GM12878 (cell line): ENCODE data around the gene BCL2L12. TPM values are rescaled to one million over a fixed set of nuclear protein-coding genes. Genes with fewer than 3 reads are reported as not detected.

Experiments used
- BCL3 ChIP-seq: IDR thresholded peaks from 2 replicates; pipeline ENCODE4 v1.6.1; 2011; ENCODE audit warnings: borderline replicate concordance, low read depth, mild to moderate bottlenecking, moderate library complexity, low read length; ENCODE audit not compliant: insufficient read depth, poor library complexity, severe bottlenecking
- BMI1 ChIP-seq: fragments of 450-650 bp; IDR thresholded peaks from 2 replicates; pipeline ENCODE4 v1.6.1; 2016; ENCODE audit warnings: mild to moderate bottlenecking, moderate library complexity, borderline replicate concordance
- BRCA1 ChIP-seq: IDR thresholded peaks from 2 replicates; pipeline ENCODE4 v1.6.1; 2011; ENCODE audit warnings: low read depth, low read length, improper control_type of control experiment
- CBX5 ChIP-seq: sonication (generic); IDR thresholded peaks from 2 replicates; pipeline ENCODE4 v1.6.1; 2016; ENCODE audit warnings: low read depth, moderate library complexity, mild to moderate bottlenecking, inconsistent platforms
- FOXM1 ChIP-seq: IDR thresholded peaks from 2 replicates; pipeline ENCODE4 v1.6.1; 2012; ENCODE audit warnings: low read depth, mild to moderate bottlenecking, inconsistent platforms, low read length, moderate library complexity
- LARP7 ChIP-seq: fragments of 450-650 bp; IDR thresholded peaks from 2 replicates; pipeline ENCODE4 v1.6.1; 2017; ENCODE audit warnings: mild to moderate bottlenecking
- NFIC ChIP-seq: IDR thresholded peaks from 2 replicates; pipeline ENCODE4 v1.6.1; 2012; ENCODE audit warnings: low read depth, mild to moderate bottlenecking, inconsistent platforms, low read length, moderate library complexity
- PML ChIP-seq: IDR thresholded peaks from 2 replicates; pipeline ENCODE4 v1.6.1; 2012; ENCODE audit warnings: low read length, inconsistent platforms
- POLR2A ChIP-seq: IDR thresholded peaks from 2 replicates; pipeline ENCODE4 v1.6.1; 2011; ENCODE audit warnings: low read depth, mild to moderate bottlenecking, low read length
- RAD51 ChIP-seq: fragments of 450-650 bp; IDR thresholded peaks from 2 replicates; pipeline ENCODE4 v1.6.1; 2016; ENCODE audit warnings: moderate library complexity, mild to moderate bottlenecking, inconsistent platforms
- SIX5 ChIP-seq: IDR thresholded peaks from 2 replicates; pipeline ENCODE4 v1.6.1; 2011; ENCODE audit warnings: mild to moderate bottlenecking, low read depth, low read length, moderate library complexity; ENCODE audit not compliant: severe bottlenecking
- SMAD1 ChIP-seq: fragments of 450-650 bp; IDR thresholded peaks from 2 replicates; pipeline ENCODE4 v1.6.1; 2018; ENCODE audit warnings: mild to moderate bottlenecking, low read depth; ENCODE audit not compliant: partially characterized antibody
- SP1 ChIP-seq: IDR thresholded peaks from one replicate; pipeline ENCODE4 v1.6.1; 2011; ENCODE audit warnings: low read depth, low read length
- STAT1 ChIP-seq: fragments of 450-650 bp; conservative IDR thresholded peaks from 2 replicates; pipeline ENCODE4 v1.6.1; 2014; ENCODE audit warnings: antibody characterized with exemption, mild to moderate bottlenecking
- TAF1 ChIP-seq: IDR thresholded peaks from 2 replicates; pipeline ENCODE4 v1.6.1; 2011; ENCODE audit warnings: mild to moderate bottlenecking, low read depth, low read length, borderline replicate concordance
- ZNF24 ChIP-seq: fragments of 450-650 bp; IDR thresholded peaks from 2 replicates; pipeline ENCODE4 v1.6.1; 2017; ENCODE audit warnings: antibody characterized with exemption, mild to moderate bottlenecking
- ZNF687 ChIP-seq: fragments of 450-650 bp; IDR thresholded peaks from 2 replicates; pipeline ENCODE4 v1.6.1; 2017; ENCODE audit warnings: mild to moderate bottlenecking, moderate library complexity
- polyA plus RNA-seq, 11 experiments: library from polyadenylated mRNA; depleted of rRNA in 4 of 11; unstranded in 6 of 11; stranded (reverse) in 5 of 11; fragments of >200 nt; fragmentation: Nextera tagmentation in 4 of 11; fragmentation: Illumina TruSeq in 1 of 11; extraction: Ambion mirVana in 4 of 11; extraction: Trizol in 1 of 11; gene quantifications; 1 replicate in 1 of 11; 2 replicates in 10 of 11; pipeline versions ENCODE4 v1.2.1 to v1.2.3, GENCODE V29; 2011 to 2016; ENCODE audit warnings: inconsistent platforms in 2 of 11, missing spikeins in 2 of 11, low read depth in 1 of 11
- total RNA-seq, 4 experiments: library from RNA; depleted of rRNA in 3 of 4; stranded (reverse); fragments of >200 nt in 3 of 4; fragmentation: Illumina TruSeq in 1 of 4; extraction: Trizol in 1 of 4; gene quantifications; 2 replicates each; pipeline versions ENCODE4 v1.2.1 to v1.2.3, GENCODE V29; 2013 to 2021
- TF ChIP-seq, protein P1 (sequence below): fragments of 450-650 bp; formaldehyde crosslinking; IDR thresholded peaks from 2 replicates; pipeline ENCODE4 v1.4.0; 2020; ENCODE audit warnings: mild to moderate bottlenecking, moderate library complexity
- TF ChIP-seq, protein P2 (sequence below): IDR thresholded peaks from 2 replicates; pipeline ENCODE4 v1.6.1; 2011; ENCODE audit warnings: low read depth, mild to moderate bottlenecking, low read length, moderate library complexity, borderline replicate concordance; ENCODE audit errors: extremely low read depth
- TF ChIP-seq, protein P3 (sequence below): IDR thresholded peaks from 2 replicates; pipeline ENCODE4 v1.6.1; 2011; ENCODE audit warnings: borderline replicate concordance, low read depth, mild to moderate bottlenecking, moderate library complexity, mixed read lengths, low read length; ENCODE audit not compliant: insufficient read depth; ENCODE audit errors: extremely low read length

The BCL2L12 gene
- total and polyA plus RNA-seq, 10 of the 15 experiments (the other 5 are each of a cell fraction or from before 2014, with no cell fraction given), result 1.8 to 143 (median 50.4) TPM

GRCh38 chr19:49665351-49666119, at the start of gene BCL2L12, which contains the start of gene IRF3 (continued):
- TF ChIP-seq, protein P1, sequence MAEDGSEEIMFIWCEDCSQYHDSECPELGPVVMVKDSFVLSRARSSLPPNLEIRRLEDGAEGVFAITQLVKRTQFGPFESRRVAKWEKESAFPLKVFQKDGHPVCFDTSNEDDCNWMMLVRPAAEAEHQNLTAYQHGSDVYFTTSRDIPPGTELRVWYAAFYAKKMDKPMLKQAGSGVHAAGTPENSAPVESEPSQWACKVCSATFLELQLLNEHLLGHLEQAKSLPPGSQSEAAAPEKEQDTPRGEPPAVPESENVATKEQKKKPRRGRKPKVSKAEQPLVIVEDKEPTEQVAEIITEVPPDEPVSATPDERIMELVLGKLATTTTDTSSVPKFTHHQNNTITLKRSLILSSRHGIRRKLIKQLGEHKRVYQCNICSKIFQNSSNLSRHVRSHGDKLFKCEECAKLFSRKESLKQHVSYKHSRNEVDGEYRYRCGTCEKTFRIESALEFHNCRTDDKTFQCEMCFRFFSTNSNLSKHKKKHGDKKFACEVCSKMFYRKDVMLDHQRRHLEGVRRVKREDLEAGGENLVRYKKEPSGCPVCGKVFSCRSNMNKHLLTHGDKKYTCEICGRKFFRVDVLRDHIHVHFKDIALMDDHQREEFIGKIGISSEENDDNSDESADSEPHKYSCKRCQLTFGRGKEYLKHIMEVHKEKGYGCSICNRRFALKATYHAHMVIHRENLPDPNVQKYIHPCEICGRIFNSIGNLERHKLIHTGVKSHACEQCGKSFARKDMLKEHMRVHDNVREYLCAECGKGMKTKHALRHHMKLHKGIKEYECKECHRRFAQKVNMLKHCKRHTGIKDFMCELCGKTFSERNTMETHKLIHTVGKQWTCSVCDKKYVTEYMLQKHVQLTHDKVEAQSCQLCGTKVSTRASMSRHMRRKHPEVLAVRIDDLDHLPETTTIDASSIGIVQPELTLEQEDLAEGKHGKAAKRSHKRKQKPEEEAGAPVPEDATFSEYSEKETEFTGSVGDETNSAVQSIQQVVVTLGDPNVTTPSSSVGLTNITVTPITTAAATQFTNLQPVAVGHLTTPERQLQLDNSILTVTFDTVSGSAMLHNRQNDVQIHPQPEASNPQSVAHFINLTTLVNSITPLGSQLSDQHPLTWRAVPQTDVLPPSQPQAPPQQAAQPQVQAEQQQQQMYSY (CRISPR knock-in tag), result no peak
- TF ChIP-seq, protein P2, sequence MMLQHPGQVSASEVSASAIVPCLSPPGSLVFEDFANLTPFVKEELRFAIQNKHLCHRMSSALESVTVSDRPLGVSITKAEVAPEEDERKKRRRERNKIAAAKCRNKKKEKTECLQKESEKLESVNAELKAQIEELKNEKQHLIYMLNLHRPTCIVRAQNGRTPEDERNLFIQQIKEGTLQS, result no peak
- TF ChIP-seq, protein P3, sequence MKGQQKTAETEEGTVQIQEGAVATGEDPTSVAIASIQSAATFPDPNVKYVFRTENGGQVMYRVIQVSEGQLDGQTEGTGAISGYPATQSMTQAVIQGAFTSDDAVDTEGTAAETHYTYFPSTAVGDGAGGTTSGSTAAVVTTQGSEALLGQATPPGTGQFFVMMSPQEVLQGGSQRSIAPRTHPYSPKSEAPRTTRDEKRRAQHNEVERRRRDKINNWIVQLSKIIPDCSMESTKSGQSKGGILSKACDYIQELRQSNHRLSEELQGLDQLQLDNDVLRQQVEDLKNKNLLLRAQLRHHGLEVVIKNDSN, result no peak
- TF ChIP-seq BRCA1, result no peak
- TF ChIP-seq TAF1, result peak; percentile 37; the same call in 1 of the 2 replicates
- peak; percentile 29 for TF ChIP-seq SIX5
- TF ChIP-seq BMI1, result no peak
- no peak for TF ChIP-seq LARP7
- no peak for TF ChIP-seq ZNF687
- no peak for TF ChIP-seq CBX5
- no peak for TF ChIP-seq STAT1
- TF ChIP-seq FOXM1, result no peak
- TF ChIP-seq BCL3, result no peak
- TF ChIP-seq POLR2A, result peak; percentile 74
- TF ChIP-seq NFIC, result no peak
- TF ChIP-seq SP1, result peak; percentile 76
- no peak for TF ChIP-seq SMAD1
- TF ChIP-seq PML, result no peak
- TF ChIP-seq ZNF24, result no peak
- TF ChIP-seq RAD51, result no peak
